Measurements from ENCODE around the gene FIGNL2.

FIGNL2 gene

GRCh38 chr12:51855586-51856428 lies 7.3 kb upstream of the FIGNL2 start:
- Mint-ChIP-seq H3K27ac (no peak overlapping the region), H3K4me3 (no peak overlapping the region), H3K9me3 (no peaks in the 10 kb centered on the region), H3K4me1 (ENCODE audit: low read depth) (peaks cover 5% of the 10 kb centered on the region), H3K36me3 (ENCODE audit: low read depth) (no peaks in the 10 kb centered on the region), H3K27me3 (ENCODE audit: low read depth) (peaks cover 23% of the 10 kb centered on the region)
- no peak for DNase-seq (ENCODE audit: low spot score)

- no peak for DNase-seq (ENCODE audit: low spot score)
- Mint-ChIP-seq H3K27me3 (ENCODE audit: low read depth) (peaks cover 40% of the 10 kb centered on the region), H3K9me3 (no peaks in the 10 kb centered on the region), H3K36me3 (ENCODE audit: low read depth) (no peaks in the 10 kb centered on the region), H3K27ac (no peak overlapping the region), H3K4me3 (no peak overlapping the region), H3K4me1 (ENCODE audit: low read depth) (peaks cover 5% of the 10 kb centered on the region)
Measured at GRCh38 chr12:51852404-51853137, 4.1 kb upstream of the FIGNL2 start.

GRCh38 chr12:51851413-51852124 lies 3.1 kb upstream of the FIGNL2 start:
- H3K4me1 Mint-ChIP-seq (ENCODE audit: low read depth), result peaks cover 5% of the 10 kb centered on the region
- no peaks in the 10 kb centered on the region for H3K9me3 Mint-ChIP-seq
- H3K27me3 Mint-ChIP-seq (ENCODE audit: low read depth), result peaks cover 40% of the 10 kb centered on the region
- no peak for DNase-seq (ENCODE audit: low spot score)
- no peak overlapping the region for H3K4me3 Mint-ChIP-seq
- H3K36me3 Mint-ChIP-seq (ENCODE audit: low read depth), result no peaks in the 10 kb centered on the region
- no peak overlapping the region for H3K27ac Mint-ChIP-seq

- H3K27me3 Mint-ChIP-seq (ENCODE audit: low read depth), result peaks cover 46% of the 10 kb centered on the region
- H3K27ac Mint-ChIP-seq, result no peak overlapping the region
- H3K9me3 Mint-ChIP-seq, result no peaks in the 10 kb centered on the region
- peaks cover 5% of the 10 kb centered on the region for H3K4me1 Mint-ChIP-seq (ENCODE audit: low read depth)
- no peaks in the 10 kb centered on the region for H3K36me3 Mint-ChIP-seq (ENCODE audit: low read depth)
- H3K4me3 Mint-ChIP-seq, result no peak overlapping the region
- no peak for DNase-seq (ENCODE audit: low spot score)
Measured at GRCh38 chr12:51850965-51851299, 2.4 kb upstream of the FIGNL2 start.

- H3K36me3 Mint-ChIP-seq (ENCODE audit: low read depth), result no peaks in the 10 kb centered on the region
- H3K4me1 Mint-ChIP-seq (ENCODE audit: low read depth), result peaks cover 5% of the 10 kb centered on the region
- no peaks in the 10 kb centered on the region for H3K9me3 Mint-ChIP-seq
- H3K4me3 Mint-ChIP-seq, result no peak overlapping the region
- no peak for DNase-seq (ENCODE audit: low spot score)
- no peak overlapping the region for H3K27ac Mint-ChIP-seq
- H3K27me3 Mint-ChIP-seq (ENCODE audit: low read depth), result peaks cover 53% of the 10 kb centered on the region
Measured at GRCh38 chr12:51850081-51850964, 1.8 kb upstream of the FIGNL2 start.

- Mint-ChIP-seq H3K27ac (no peak overlapping the region), H3K36me3 (ENCODE audit: low read depth) (no peaks in the 10 kb centered on the region), H3K4me3 (no peak overlapping the region), H3K27me3 (ENCODE audit: low read depth) (peaks cover 64% of the 10 kb centered on the region), H3K4me1 (ENCODE audit: low read depth) (peaks cover 5% of the 10 kb centered on the region), H3K9me3 (no peaks in the 10 kb centered on the region)
- DNase-seq (ENCODE audit: low spot score), result no peak
Measured at GRCh38 chr12:51848841-51849735, 570 bp upstream of the FIGNL2 start.

- Mint-ChIP-seq H3K27ac (no peak overlapping the region), H3K4me1 (ENCODE audit: low read depth) (peaks cover 5% of the 10 kb centered on the region), H3K9me3 (no peaks in the 10 kb centered on the region), H3K4me3 (no peak overlapping the region), H3K36me3 (ENCODE audit: low read depth) (no peaks in the 10 kb centered on the region), H3K27me3 (ENCODE audit: low read depth) (peaks cover 67% of the 10 kb centered on the region)
- DNase-seq (ENCODE audit: low spot score), result no peak
Measured at GRCh38 chr12:51847643-51848325, 734 bp downstream of the FIGNL2 start.

- peaks cover 60% of the 10 kb centered on the region for H3K27me3 Mint-ChIP-seq (ENCODE audit: low read depth)
- peak; percentile 6 for DNase-seq (ENCODE audit: low spot score)
Measured at GRCh38 chr12:51846911-51847642, 1.4 kb downstream of the FIGNL2 start.

GRCh38 chr12:51846271-51846691 lies 2.2 kb downstream of the FIGNL2 start:
- Mint-ChIP-seq H3K9me3 (no peaks in the 10 kb centered on the region), H3K27ac (no peak overlapping the region), H3K4me3 (peak overlapping the region; percentile 5), H3K27me3 (ENCODE audit: low read depth) (peaks cover 57% of the 10 kb centered on the region), H3K4me1 (ENCODE audit: low read depth) (peaks cover 2% of the 10 kb centered on the region), H3K36me3 (ENCODE audit: low read depth) (no peaks in the 10 kb centered on the region)
- DNase-seq (ENCODE audit: low spot score), result no peak

More at GRCh38 chr12:51846911-51847642, 1.4 kb downstream of the FIGNL2 start:
- Mint-ChIP-seq H3K4me3 (peak overlapping the region; percentile 67), H3K36me3 (ENCODE audit: low read depth) (no peaks in the 10 kb centered on the region), H3K9me3 (no peaks in the 10 kb centered on the region), H3K4me1 (ENCODE audit: low read depth) (peaks cover 5% of the 10 kb centered on the region), H3K27ac (no peak overlapping the region)

- H3K4me3 Mint-ChIP-seq, result no peak overlapping the region
- no peak for DNase-seq (ENCODE audit: low spot score)
- H3K27me3 Mint-ChIP-seq (ENCODE audit: low read depth), result peaks cover 49% of the 10 kb centered on the region
- no peaks in the 10 kb centered on the region for H3K4me1 Mint-ChIP-seq (ENCODE audit: low read depth)
- no peak overlapping the region for H3K27ac Mint-ChIP-seq
- no peaks in the 10 kb centered on the region for H3K9me3 Mint-ChIP-seq
- no peaks in the 10 kb centered on the region for H3K36me3 Mint-ChIP-seq (ENCODE audit: low read depth)
Measured at GRCh38 chr12:51845482-51845881, 3.0 kb downstream of the FIGNL2 start.

GRCh38 chr12:51844854-51845253 lies 3.7 kb downstream of the FIGNL2 start:
- Mint-ChIP-seq H3K27me3 (ENCODE audit: low read depth) (peaks cover 44% of the 10 kb centered on the region), H3K36me3 (ENCODE audit: low read depth) (no peaks in the 10 kb centered on the region), H3K9me3 (no peaks in the 10 kb centered on the region), H3K27ac (no peak overlapping the region), H3K4me1 (ENCODE audit: low read depth) (no peaks in the 10 kb centered on the region), H3K4me3 (no peak overlapping the region)
- no peak for DNase-seq (ENCODE audit: low spot score)

GRCh38 chr12:51841727-51842126 lies 6.8 kb downstream of the FIGNL2 start:
- Mint-ChIP-seq H3K27ac (no peak overlapping the region), H3K27me3 (ENCODE audit: low read depth) (peaks cover 37% of the 10 kb centered on the region), H3K4me1 (ENCODE audit: low read depth) (no peaks in the 10 kb centered on the region), H3K9me3 (no peaks in the 10 kb centered on the region), H3K4me3 (no peak overlapping the region), H3K36me3 (ENCODE audit: low read depth) (no peaks in the 10 kb centered on the region)
- no peak for DNase-seq (ENCODE audit: low spot score)

Measured in T-helper 2 cell treated with Interferon-gamma antibody and Interleukin-4, amounts not matched to agents 5 μg/mL and 100 μg/mL, for 36 hours (primary cell).